Gastroesophageal sphincter (tissue), 4 donors: ENCODE measurements around the gene MTMR4. TPM values are rescaled to one million over a fixed set of nuclear protein-coding genes. Genes with fewer than 3 reads are reported as not detected.
A peak's percentile ranks its signal among the peaks of the same experiment; 100 is the strongest.

Source experiments
- ATAC-seq: fragments of 150-250 bp; one replicate; pipeline ENCODE4 v1.9.1; 2016; ENCODE audit warnings: mild to moderate bottlenecking, moderate library complexity
- H3K27ac ChIP-seq, 4 donors: fragments of 200-600 bp; sonication (generic) in 3 of 4; 1 replicate in 3 of 4; 2 replicates in 1 of 4; pipeline ENCODE4 v1.5.1; 2016 to 2019
- H3K27me3 ChIP-seq: fragments of 200-600 bp; sonication (generic); one replicate; pipeline ENCODE4 v1.5.1; 2019
- H3K36me3 ChIP-seq, 2 donors: fragments of 200-600 bp; sonication (generic); one replicate each; pipeline ENCODE4 v1.5.1; 2019; ENCODE audit warnings: control low read depth in 1 of 2
- H3K4me1 ChIP-seq, 3 donors: fragments of 200-600 bp; sonication (generic); 1 replicate in 2 of 3; 2 replicates in 1 of 3; pipeline ENCODE4 v1.5.1; 2016 to 2019; ENCODE audit warnings: control low read depth in 2 of 3
- H3K4me3 ChIP-seq, 2 donors: fragments of 200-600 bp; sonication (generic); one replicate each; pipeline ENCODE4 v1.5.1; 2019; ENCODE audit warnings: mild to moderate bottlenecking in 1 of 2, moderate library complexity in 1 of 2
- H3K9me3 ChIP-seq, 3 donors: fragments of 200-600 bp; sonication (generic); one replicate each; pipeline ENCODE4 v1.5.1; 2017 to 2019; ENCODE audit warnings: control low read depth in 2 of 3
- CTCF ChIP-seq, 4 experiments: fragments of 200-600 bp in 2 of 4; fragments of 450-650 bp in 2 of 4; sonication (generic) in 1 of 4; IDR thresholded peaks; one replicate each; pipeline ENCODE4 v1.5.1; 2017 to 2019; ENCODE audit warnings: antibody characterized with exemption in 4 of 4, mild to moderate bottlenecking in 2 of 4, moderate library complexity in 2 of 4
- EP300 ChIP-seq: sonication (generic); formaldehyde crosslinking; IDR thresholded peaks from one replicate; pipeline ENCODE4 v1.6.1; 2017; ENCODE audit warnings: antibody characterized with exemption, mild to moderate bottlenecking
- POLR2A ChIP-seq, 2 donors: fragments of 450-650 bp; IDR thresholded peaks; one replicate each; pipeline ENCODE4 v1.6.1; 2017; ENCODE audit warnings: antibody characterized with exemption in 2 of 2, mild to moderate bottlenecking in 2 of 2, moderate library complexity in 1 of 2
- POLR2AphosphoS5 ChIP-seq: sonication (generic); formaldehyde crosslinking; IDR thresholded peaks from one replicate; pipeline ENCODE4 v1.6.1; 2017; ENCODE audit warnings: antibody characterized with exemption
- WGBS, 2 donors: methylation state at CpG; one replicate each; pipeline ENCODE4 v1.1.5; 2018; ENCODE audit warnings: low coverage in 1 of 2; 5-methylcytosine and 5-hydroxymethylcytosine counted together
- total RNA-seq, 4 donors: library from RNA; depleted of rRNA; stranded (reverse); fragments of >200 nt; gene quantifications; one replicate each; pipeline ENCODE4 v1.1.0, GENCODE V29; 2016

The MTMR4 gene
- total RNA-seq, 4 donors from 2014 or later: 31.6 to 36.5 (median 35.3) TPM

- H3K4me3 ChIP-seq: no peak overlapping the region
- H3K36me3 ChIP-seq: no peaks in the 10 kb centered on the region
- H3K9me3 ChIP-seq: no peaks in the 10 kb centered on the region
- H3K4me1 ChIP-seq: peaks cover 0 to 38% (median 18%) of the 10 kb centered on the region in 3 donors
- no peak for ATAC-seq
- TF ChIP-seq POLR2A (IDR thresholded peaks at IDR 0.05) (no peak), CTCF (IDR thresholded peaks at IDR 0.05) (peak in 2 of 4 experiments; percentile 14 to 16), POLR2AphosphoS5 (no peak)
- WGBS, 2 donors: 60 to 63% methylated on average over 1 to 9 of the region's 15 CpGs
- H3K27ac ChIP-seq: peak overlapping the region in 2 of 4 donors; percentile 17 to 90
- no peaks in the 10 kb centered on the region for H3K27me3 ChIP-seq
These were observed 6.5 kb upstream of the MTMR4 start for GRCh38 chr17:58520843-58521430.

GRCh38 chr17:58517928-58518609 lies 3.6 kb upstream of the MTMR4 start:
- Histone ChIP-seq H3K4me1 (peaks cover 0 to 61% (median 26%) of the 10 kb centered on the region in 3 donors), H3K9me3 (no peaks in the 10 kb centered on the region), H3K27ac (peak overlapping the region; percentile 90 to 99 (median 95)), H3K4me3 (peak overlapping the region; percentile 62 to 82), H3K27me3 (no peaks in the 10 kb centered on the region), H3K36me3 (peaks cover 0 to under 1% of the 10 kb centered on the region in 2 donors)
- peak; percentile 94 for ATAC-seq
- TF ChIP-seq POLR2A (IDR thresholded peaks at IDR 0.05): peak in 1 of 2 donors; percentile 62
- TF ChIP-seq POLR2AphosphoS5: no peak
- no peak for TF ChIP-seq EP300
- TF ChIP-seq CTCF (IDR thresholded peaks at IDR 0.05): no peak
- WGBS, 2 donors: 0% methylated on average over 11 of the region's 39 CpGs; no CpG with 5 or more reads in 1 of the 2 donors

- TF ChIP-seq POLR2A (IDR thresholded peaks at IDR 0.05): peak; percentile 67 to 71
- TF ChIP-seq EP300: no peak
- no peak for TF ChIP-seq CTCF (IDR thresholded peaks at IDR 0.05)
- TF ChIP-seq POLR2AphosphoS5: peak; percentile 79
- Histone ChIP-seq H3K27me3 (no peaks in the 10 kb centered on the region), H3K36me3 (peaks cover 0 to 7% of the 10 kb centered on the region in 2 donors), H3K4me3 (peak overlapping the region; percentile 49 to 82), H3K4me1 (peaks cover 0 to 67% (median 26%) of the 10 kb centered on the region in 3 donors), H3K27ac (peak overlapping the region; percentile 88 to 99 (median 95)), H3K9me3 (no peaks in the 10 kb centered on the region)
- WGBS, 2 donors: 0% methylated on average over 19 of the region's 27 CpGs; no CpG with 5 or more reads in 1 of the 2 donors
- no peak for ATAC-seq
These were observed 3.0 kb upstream of the MTMR4 start for GRCh38 chr17:58517378-58517927.

- Histone ChIP-seq H3K4me1 (peaks cover 0 to 67% (median 26%) of the 10 kb centered on the region in 3 donors), H3K27me3 (no peaks in the 10 kb centered on the region), H3K27ac (peak overlapping the region; percentile 88 to 99 (median 95)), H3K4me3 (peak overlapping the region; percentile 49 to 82), H3K36me3 (peaks cover 0 to 13% of the 10 kb centered on the region in 2 donors), H3K9me3 (no peaks in the 10 kb centered on the region)
- no peak for TF ChIP-seq EP300
- no peak for TF ChIP-seq CTCF (IDR thresholded peaks at IDR 0.05)
- no peak for TF ChIP-seq POLR2A (IDR thresholded peaks at IDR 0.05)
- TF ChIP-seq POLR2AphosphoS5: no peak
- no peak for ATAC-seq
- WGBS, 2 donors: 50 to 60% methylated on average over 1 of the region's 2 CpGs
These were observed 2.4 kb upstream of the MTMR4 start for GRCh38 chr17:58516644-58517377.
